Islet precursor cell (in vitro differentiated cells): ENCODE results near the gene PRKAR2A.
A peak's percentile ranks its signal among the peaks of the same experiment; 100 is the strongest.
"Not testable (repeated sequence)": the region's sequence is repeated elsewhere in the genome, so short reads cannot be mapped to it uniquely, and the experiment has no call there.

Experiments
- DNase-seq: peaks from one replicate; pipeline ENCODE4 v3.0.0-alpha.2; 2018

The PRKAR2A gene

GRCh38 chr3:48776854-48777253 is 70.8 kb downstream of the PRKAR2A start:
- no peak for DNase-seq

GRCh38 chr3:48770192-48770502 is 77.5 kb downstream of the PRKAR2A start:
- DNase-seq = no peak

- DNase-seq = no peak
Measured at GRCh38 chr3:48765376-48765775, 82.3 kb downstream of the PRKAR2A start.

- no peak for DNase-seq
Measured at GRCh38 chr3:48762816-48763215, 84.9 kb downstream of the PRKAR2A start.

GRCh38 chr3:48759991-48760540 is 87.6 kb downstream of the PRKAR2A start:
- DNase-seq = not testable (repeated sequence)

- not testable (repeated sequence) for DNase-seq
Measured at GRCh38 chr3:48759531-48759930, 88.1 kb downstream of the PRKAR2A start.

- DNase-seq = no peak
Measured at GRCh38 chr3:48759071-48759470, 88.6 kb downstream of the PRKAR2A start.

GRCh38 chr3:48756640-48757039 is 91.0 kb downstream of the PRKAR2A start:
- no peak for DNase-seq

- no peak for DNase-seq
Measured at GRCh38 chr3:48750856-48751255, 96.8 kb downstream of the PRKAR2A start.

- no peak for DNase-seq
Measured at GRCh38 chr3:48748754-48749153, 98.9 kb downstream of the PRKAR2A start.

- no peak for DNase-seq
Measured at GRCh38 chr3:48747706-48748105, 100.0 kb downstream of the PRKAR2A start.

- no peak for DNase-seq
Measured at GRCh38 chr3:48747015-48747615, 100.6 kb downstream of the PRKAR2A start.

- DNase-seq = no peak
Measured at GRCh38 chr3:48743773-48744172, 103.9 kb downstream of the PRKAR2A start.

GRCh38 chr3:48741226-48741625 is 106.4 kb downstream of the PRKAR2A start:
- not testable (repeated sequence) for DNase-seq

GRCh38 chr3:48739955-48740823 is 107.5 kb downstream of the PRKAR2A start:
- peak; percentile 91 for DNase-seq

- DNase-seq = no peak
Measured at GRCh38 chr3:48739617-48739954, 108.1 kb downstream of the PRKAR2A start.

- no peak for DNase-seq
Measured at GRCh38 chr3:48738926-48739616, 108.6 kb downstream of the PRKAR2A start.

GRCh38 chr3:48738144-48738536 is 109.5 kb downstream of the PRKAR2A start:
- DNase-seq = no peak

- DNase-seq = not testable (repeated sequence)
Measured at GRCh38 chr3:48735075-48735767, 112.5 kb downstream of the PRKAR2A start.

- DNase-seq = not testable (repeated sequence)
Measured at GRCh38 chr3:48734541-48734940, 113.1 kb downstream of the PRKAR2A start.

- not testable (repeated sequence) for DNase-seq
Measured at GRCh38 chr3:48733752-48734518, 113.7 kb downstream of the PRKAR2A start.

- no peak for DNase-seq
Measured at GRCh38 chr3:48727511-48727910, 120.2 kb downstream of the PRKAR2A start.
